ENCODE measurements around the gene RTF1. TPM values are rescaled to one million over a fixed set of nuclear protein-coding genes. Genes with fewer than 3 reads are reported as not detected.

RTF1 gene
- total RNA-seq, 2 experiments from 2014 or later = 28.6 to 46.9 TPM

DNA sequence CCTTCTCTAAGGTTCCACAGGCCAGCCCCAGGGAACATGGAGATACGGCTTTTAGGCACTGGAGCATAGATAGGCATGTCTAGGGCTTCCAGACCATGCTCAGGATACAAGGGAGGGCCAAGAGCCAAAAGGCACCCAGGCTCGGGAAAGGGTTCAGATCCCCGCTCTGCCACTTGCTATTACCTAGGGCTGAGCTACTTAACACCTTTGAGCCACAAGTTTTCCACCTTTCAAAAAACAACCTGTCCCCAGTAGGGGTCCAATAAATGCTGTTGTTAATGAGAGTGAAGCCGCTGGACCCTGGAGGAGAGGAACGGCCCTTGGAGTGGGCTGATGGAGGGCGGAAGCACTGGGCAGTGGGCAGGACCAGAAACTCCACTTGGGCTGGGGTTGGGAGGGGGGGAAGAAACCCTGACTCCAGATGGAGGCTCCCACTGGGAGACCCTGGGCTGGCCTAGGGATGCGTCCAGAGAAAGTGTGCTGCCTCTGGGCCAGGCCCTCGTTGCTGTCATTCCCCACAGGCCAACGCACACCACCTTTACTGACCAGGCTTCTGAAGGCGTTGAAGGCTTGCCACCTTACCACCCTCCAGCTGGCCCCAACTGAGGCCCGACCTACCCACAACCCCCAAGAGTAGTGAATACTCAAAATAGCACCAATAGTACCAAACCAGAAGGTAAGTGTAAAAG lies 68.2 kb downstream of the RTF1 start:
- TF ChIP-seq EZH2phosphoT487 (IDR thresholded peaks at IDR 0.05; ENCODE audit: borderline replicate concordance, low read depth, low read length) = no peak
- TF ChIP-seq, protein P1, sequence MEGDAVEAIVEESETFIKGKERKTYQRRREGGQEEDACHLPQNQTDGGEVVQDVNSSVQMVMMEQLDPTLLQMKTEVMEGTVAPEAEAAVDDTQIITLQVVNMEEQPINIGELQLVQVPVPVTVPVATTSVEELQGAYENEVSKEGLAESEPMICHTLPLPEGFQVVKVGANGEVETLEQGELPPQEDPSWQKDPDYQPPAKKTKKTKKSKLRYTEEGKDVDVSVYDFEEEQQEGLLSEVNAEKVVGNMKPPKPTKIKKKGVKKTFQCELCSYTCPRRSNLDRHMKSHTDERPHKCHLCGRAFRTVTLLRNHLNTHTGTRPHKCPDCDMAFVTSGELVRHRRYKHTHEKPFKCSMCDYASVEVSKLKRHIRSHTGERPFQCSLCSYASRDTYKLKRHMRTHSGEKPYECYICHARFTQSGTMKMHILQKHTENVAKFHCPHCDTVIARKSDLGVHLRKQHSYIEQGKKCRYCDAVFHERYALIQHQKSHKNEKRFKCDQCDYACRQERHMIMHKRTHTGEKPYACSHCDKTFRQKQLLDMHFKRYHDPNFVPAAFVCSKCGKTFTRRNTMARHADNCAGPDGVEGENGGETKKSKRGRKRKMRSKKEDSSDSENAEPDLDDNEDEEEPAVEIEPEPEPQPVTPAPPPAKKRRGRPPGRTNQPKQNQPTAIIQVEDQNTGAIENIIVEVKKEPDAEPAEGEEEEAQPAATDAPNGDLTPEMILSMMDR (conservative IDR thresholded peaks at IDR 0.05; ENCODE audit: low read length) = no peak
- ChIA-PET POLR2A (interaction anchor here (0.6 kb wide), 1 partner anchor 1054 kb away, joined by 3 read pairs; no protein-coding TSS in a partner anchor), CTCF (ENCODE audit: unreplicated experiment) (no interaction called here)
- DNase-seq (ENCODE audit: low spot score) = no peak
- no peaks in the 10 kb centered on the region for H3K79me2 ChIP-seq (ENCODE audit: insufficient read depth, low read depth, low read length)
- no peaks in the 10 kb centered on the region for H3K9me3 ChIP-seq (ENCODE audit: low read length)
- H4K20me1 ChIP-seq (ENCODE audit: insufficient read depth, low read length) = no peaks in the 10 kb centered on the region
- no peak overlapping the region for H3K27ac ChIP-seq (ENCODE audit: low read depth, low read length, poor library complexity, severe bottlenecking)
- no peak overlapping the region for H3K4me3 ChIP-seq (ENCODE audit: low read depth, low read length, poor library complexity, severe bottlenecking)
- H3K4me1 ChIP-seq (ENCODE audit: insufficient read depth, low read length, poor library complexity, severe bottlenecking) = no peaks in the 10 kb centered on the region
- intact Hi-C loops (cut with micrococcal nuclease; ENCODE audit: unreplicated experiment) = no loop called here
- H3K36me3 ChIP-seq (ENCODE audit: insufficient read depth, low read length) = peaks cover 28% of the 10 kb centered on the region
- H3K4me2 ChIP-seq (ENCODE audit: low read length) = no peak overlapping the region
- no TSS peak for BruUV-seq (replicated peaks)
- no peaks in the 10 kb centered on the region for H3K9me2 ChIP-seq (ENCODE audit: insufficient read depth, low read length)
- no peak overlapping the region for H2AFZ ChIP-seq (ENCODE audit: low read length)

DNA sequence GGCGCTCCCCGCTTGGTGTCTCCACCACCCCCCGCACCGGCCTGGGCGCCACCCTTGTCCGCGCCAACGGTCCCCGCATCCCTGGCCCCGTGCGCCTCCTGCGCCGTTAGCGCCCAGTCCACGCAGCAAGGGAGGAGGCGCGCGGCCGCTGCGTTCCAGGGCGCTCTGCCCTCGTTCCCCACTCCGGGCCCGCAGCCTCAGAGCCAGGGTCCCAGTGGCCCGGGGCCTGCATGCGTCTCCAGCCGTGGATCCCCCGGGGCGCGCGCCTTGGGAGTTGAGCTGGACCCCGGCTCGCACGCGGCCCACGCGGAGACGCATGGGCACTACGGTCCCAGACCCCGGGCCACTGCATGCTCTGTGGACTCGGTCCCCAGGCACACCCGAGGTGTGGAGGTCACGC lies 69.4 kb downstream of the RTF1 start:
- Histone ChIP-seq H3K9me3 (ENCODE audit: low read length) (no peaks in the 10 kb centered on the region), H3K9me2 (ENCODE audit: insufficient read depth, low read length) (no peaks in the 10 kb centered on the region), H2AFZ (ENCODE audit: low read length) (no peak overlapping the region), H3K27ac (ENCODE audit: low read depth, low read length, poor library complexity, severe bottlenecking) (no peak overlapping the region), H3K4me2 (ENCODE audit: low read length) (no peak overlapping the region), H3K36me3 (ENCODE audit: insufficient read depth, low read length) (peaks cover 16% of the 10 kb centered on the region; the same call in 1 of the 2 replicates), H4K20me1 (ENCODE audit: insufficient read depth, low read length) (no peaks in the 10 kb centered on the region), H3K79me2 (ENCODE audit: insufficient read depth, low read depth, low read length) (no peaks in the 10 kb centered on the region), H3K4me1 (ENCODE audit: insufficient read depth, low read length, poor library complexity, severe bottlenecking) (no peaks in the 10 kb centered on the region), H3K4me3 (ENCODE audit: low read depth, low read length, poor library complexity, severe bottlenecking) (no peak overlapping the region)
- CTCF ChIA-PET (ENCODE audit: unreplicated experiment) = no interaction called here
- POLR2A ChIA-PET = no interaction called here
- TF ChIP-seq EZH2phosphoT487 (IDR thresholded peaks at IDR 0.05; ENCODE audit: borderline replicate concordance, low read depth, low read length) = no peak
- TF ChIP-seq, protein P1 (conservative IDR thresholded peaks at IDR 0.05; ENCODE audit: low read length) = no peak
- DNase-seq (ENCODE audit: low spot score) = no peak
- intact Hi-C loops (cut with micrococcal nuclease; ENCODE audit: unreplicated experiment) = no loop called here
- no TSS peak for BruUV-seq (replicated peaks)

DNA sequence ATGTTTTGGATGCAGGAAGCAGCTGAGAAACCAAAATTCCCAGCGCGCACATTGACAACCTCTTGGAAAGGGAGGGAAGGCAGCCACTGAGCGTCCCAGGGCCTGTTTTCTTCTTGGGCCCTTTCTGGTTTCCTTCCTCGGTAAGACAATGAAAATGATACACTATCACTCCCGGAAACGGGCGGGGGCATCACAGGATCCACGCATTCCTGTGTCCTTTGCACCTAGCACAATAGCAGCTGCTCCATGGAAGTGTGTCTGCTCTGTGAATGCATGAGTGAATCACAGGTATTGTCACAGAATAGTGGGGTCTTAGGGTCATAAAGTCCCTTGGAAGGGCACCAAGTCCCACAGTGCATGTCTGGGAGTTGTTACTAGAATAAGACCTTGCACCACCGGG lies 70.5 kb downstream of the RTF1 start:
- Histone ChIP-seq H3K36me3 (ENCODE audit: insufficient read depth, low read length) (peaks cover 7% of the 10 kb centered on the region; the same call in 1 of the 2 replicates), H3K9me3 (ENCODE audit: low read length) (no peaks in the 10 kb centered on the region), H3K4me1 (ENCODE audit: insufficient read depth, low read length, poor library complexity, severe bottlenecking) (no peaks in the 10 kb centered on the region), H3K27ac (ENCODE audit: low read depth, low read length, poor library complexity, severe bottlenecking) (no peak overlapping the region), H4K20me1 (ENCODE audit: insufficient read depth, low read length) (no peaks in the 10 kb centered on the region), H3K4me2 (ENCODE audit: low read length) (no peak overlapping the region), H2AFZ (ENCODE audit: low read length) (no peak overlapping the region), H3K9me2 (ENCODE audit: insufficient read depth, low read length) (no peaks in the 10 kb centered on the region), H3K79me2 (ENCODE audit: insufficient read depth, low read depth, low read length) (no peaks in the 10 kb centered on the region), H3K4me3 (ENCODE audit: low read depth, low read length, poor library complexity, severe bottlenecking) (no peak overlapping the region)
- TF ChIP-seq EZH2phosphoT487 (IDR thresholded peaks at IDR 0.05; ENCODE audit: borderline replicate concordance, low read depth, low read length) = no peak
- TF ChIP-seq, protein P1 (conservative IDR thresholded peaks at IDR 0.05; ENCODE audit: low read length) = no peak
- intact Hi-C loops (cut with micrococcal nuclease; ENCODE audit: unreplicated experiment) = no loop called here
- POLR2A ChIA-PET = no interaction called here
- CTCF ChIA-PET (ENCODE audit: unreplicated experiment) = no interaction called here
- BruUV-seq (replicated peaks) = no TSS peak
- DNase-seq (ENCODE audit: low spot score) = no peak
